Thoracic aorta (tissue), 2 donors: ENCODE data around the gene CSH1. TPM values are rescaled to one million over a fixed set of nuclear protein-coding genes. Genes with fewer than 3 reads are reported as not detected.
"Not testable (repeated sequence)": the region's sequence is repeated elsewhere in the genome, so short reads cannot be mapped to it uniquely, and the experiment has no call there.

Experiments
- ATAC-seq: fragments of 150-250 bp; one replicate; pipeline ENCODE4 v1.8.0; 2017; ENCODE audit warnings: low read depth; ENCODE audit not compliant: insufficient number of reproducible peaks, low FRiP score
- DNase-seq: peaks from one replicate; pipeline ENCODE4 v3.0.0-alpha.2; 2020; ENCODE audit warnings: low spot score
- H3K27ac ChIP-seq, 2 donors: fragments of 200-600 bp; sonication (generic); 1 replicate in 1 of 2; 2 replicates in 1 of 2; pipeline ENCODE4 v1.5.1; 2016; ENCODE audit warnings: mild to moderate bottlenecking in 2 of 2, moderate library complexity in 2 of 2
- H3K27me3 ChIP-seq: fragments of 200-600 bp; sonication (generic); replicated peaks from 2 replicates; pipeline ENCODE4 v1.6.0; 2016; ENCODE audit warnings: mild to moderate bottlenecking; ENCODE audit not compliant: insufficient read depth
- H3K36me3 ChIP-seq: fragments of 200-600 bp; sonication (generic); one replicate; pipeline ENCODE4 v1.5.1; 2016
- H3K4me1 ChIP-seq, 2 donors: fragments of 200-600 bp; sonication (generic); 1 replicate in 1 of 2; 2 replicates in 1 of 2; pipeline versions ENCODE4 v1.5.1 to v1.6.0; 2016; ENCODE audit warnings: low read depth in 2 of 2, mild to moderate bottlenecking in 1 of 2; ENCODE audit not compliant: control insufficient read depth in 1 of 2
- H3K4me3 ChIP-seq: fragments of 200-600 bp; sonication (generic); 2 replicates; pipeline ENCODE4 v1.5.1; 2016; ENCODE audit warnings: mild to moderate bottlenecking
- H3K9me3 ChIP-seq: fragments of 200-600 bp; sonication (generic); 2 replicates; pipeline ENCODE4 v1.5.1; 2016
- total RNA-seq, 2 donors: library from RNA; depleted of rRNA; stranded (reverse); fragments of >200 nt; gene quantifications; one replicate each; pipeline versions ENCODE4 v1.1.0 to v1.2.3, GENCODE V29; 2016
- TF ChIP-seq, protein P1 (sequence below): fragments of 200-600 bp; sonication (generic); IDR thresholded peaks from one replicate; pipeline ENCODE4 v1.5.1; 2019; ENCODE audit warnings: antibody characterized with exemption

CSH1 gene
- total RNA-seq, 2 donors from 2014 or later, result not detected

DNA sequence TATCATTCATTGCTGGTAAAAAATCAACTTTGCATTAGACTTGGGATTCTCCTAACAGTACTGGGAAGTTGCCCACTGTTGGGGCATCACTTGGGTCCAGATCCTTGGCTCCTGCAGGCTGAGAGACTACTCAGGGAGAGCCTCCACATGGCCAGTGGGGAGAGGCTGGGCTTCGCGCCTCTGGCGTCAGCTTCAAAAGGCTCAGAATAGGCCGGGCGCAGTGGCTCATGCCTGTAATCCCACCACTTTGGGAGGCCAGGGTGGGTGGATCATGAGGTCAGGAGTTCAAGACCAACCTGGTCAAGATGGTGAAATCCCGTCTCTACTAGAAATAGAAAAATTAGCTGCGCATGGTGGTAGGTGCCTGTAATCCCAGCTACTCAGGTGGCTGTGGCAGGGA lies 18.1 kb upstream of the CSH1 start:
- Histone ChIP-seq H3K27ac (no peak overlapping the region), H3K27me3 (no peaks in the 10 kb centered on the region), H3K4me1 (no peaks in the 10 kb centered on the region), H3K4me3 (no peak overlapping the region), H3K36me3 (no peaks in the 10 kb centered on the region), H3K9me3 (no peaks in the 10 kb centered on the region)
- DNase-seq, result no peak
- no peak for ATAC-seq
- TF ChIP-seq, protein P1, sequence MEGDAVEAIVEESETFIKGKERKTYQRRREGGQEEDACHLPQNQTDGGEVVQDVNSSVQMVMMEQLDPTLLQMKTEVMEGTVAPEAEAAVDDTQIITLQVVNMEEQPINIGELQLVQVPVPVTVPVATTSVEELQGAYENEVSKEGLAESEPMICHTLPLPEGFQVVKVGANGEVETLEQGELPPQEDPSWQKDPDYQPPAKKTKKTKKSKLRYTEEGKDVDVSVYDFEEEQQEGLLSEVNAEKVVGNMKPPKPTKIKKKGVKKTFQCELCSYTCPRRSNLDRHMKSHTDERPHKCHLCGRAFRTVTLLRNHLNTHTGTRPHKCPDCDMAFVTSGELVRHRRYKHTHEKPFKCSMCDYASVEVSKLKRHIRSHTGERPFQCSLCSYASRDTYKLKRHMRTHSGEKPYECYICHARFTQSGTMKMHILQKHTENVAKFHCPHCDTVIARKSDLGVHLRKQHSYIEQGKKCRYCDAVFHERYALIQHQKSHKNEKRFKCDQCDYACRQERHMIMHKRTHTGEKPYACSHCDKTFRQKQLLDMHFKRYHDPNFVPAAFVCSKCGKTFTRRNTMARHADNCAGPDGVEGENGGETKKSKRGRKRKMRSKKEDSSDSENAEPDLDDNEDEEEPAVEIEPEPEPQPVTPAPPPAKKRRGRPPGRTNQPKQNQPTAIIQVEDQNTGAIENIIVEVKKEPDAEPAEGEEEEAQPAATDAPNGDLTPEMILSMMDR, result no peak

GRCh38 chr17:63911657-63912100 lies 15.3 kb upstream of the CSH1 start:
- no peaks in the 10 kb centered on the region for H3K9me3 ChIP-seq
- H3K4me3 ChIP-seq, result no peak overlapping the region
- DNase-seq (no peak), ATAC-seq (no peak)
- no peak overlapping the region for H3K27ac ChIP-seq
- no peaks in the 10 kb centered on the region for H3K4me1 ChIP-seq
- TF ChIP-seq, protein P1, result peak; percentile 92
- H3K27me3 ChIP-seq, result no peaks in the 10 kb centered on the region
- no peaks in the 10 kb centered on the region for H3K36me3 ChIP-seq

- Histone ChIP-seq H3K27me3 (no peaks in the 10 kb centered on the region), H3K27ac (no peak within 1 kb of the TSS), H3K4me3 (no peak within 1 kb of the TSS), H3K9me3 (no peaks in the 10 kb centered on the region), H3K4me1 (no peaks in the 10 kb centered on the region), H3K36me3 (no peaks in the 10 kb centered on the region)
- no peak for DNase-seq
- no peak for ATAC-seq
- TF ChIP-seq, protein P1, result no peak
Measured at GRCh38 chr17:63911041-63911635, 14.8 kb upstream of the CSH1 start, which contains the start of gene CSHL1. CSHL1 (minus strand) TSS chr17:63911258; CDS start chr17:63911196, 62 bp downstream.

- H3K36me3 ChIP-seq, result no peaks in the 10 kb centered on the region
- H3K4me1 ChIP-seq, result no peaks in the 10 kb centered on the region
- no peak overlapping the region for H3K4me3 ChIP-seq
- no peak overlapping the region for H3K27ac ChIP-seq
- ATAC-seq, result no peak
- no peak for DNase-seq
- TF ChIP-seq, protein P1, result no peak
- no peaks in the 10 kb centered on the region for H3K9me3 ChIP-seq
- H3K27me3 ChIP-seq, result no peaks in the 10 kb centered on the region
Measured at GRCh38 chr17:63910096-63910495, 13.7 kb upstream of the CSH1 start.

GRCh38 chr17:63909586-63909985 lies 13.2 kb upstream of the CSH1 start:
- H3K9me3 ChIP-seq, H3K36me3 ChIP-seq, H3K4me1 ChIP-seq, H3K4me3 ChIP-seq, DNase-seq, H3K27ac ChIP-seq, H3K27me3 ChIP-seq, ATAC-seq: not testable (repeated sequence)

GRCh38 chr17:63907161-63907778 lies 10.9 kb upstream of the CSH1 start:
- not testable (repeated sequence) for H3K4me3 ChIP-seq, H3K36me3 ChIP-seq, H3K4me1 ChIP-seq, H3K9me3 ChIP-seq, H3K27ac ChIP-seq, DNase-seq, ATAC-seq, H3K27me3 ChIP-seq

- ATAC-seq, H3K4me1 ChIP-seq, DNase-seq: not testable (repeated sequence)
Measured at GRCh38 chr17:63904796-63905195, 8.4 kb upstream of the CSH1 start.

DNA sequence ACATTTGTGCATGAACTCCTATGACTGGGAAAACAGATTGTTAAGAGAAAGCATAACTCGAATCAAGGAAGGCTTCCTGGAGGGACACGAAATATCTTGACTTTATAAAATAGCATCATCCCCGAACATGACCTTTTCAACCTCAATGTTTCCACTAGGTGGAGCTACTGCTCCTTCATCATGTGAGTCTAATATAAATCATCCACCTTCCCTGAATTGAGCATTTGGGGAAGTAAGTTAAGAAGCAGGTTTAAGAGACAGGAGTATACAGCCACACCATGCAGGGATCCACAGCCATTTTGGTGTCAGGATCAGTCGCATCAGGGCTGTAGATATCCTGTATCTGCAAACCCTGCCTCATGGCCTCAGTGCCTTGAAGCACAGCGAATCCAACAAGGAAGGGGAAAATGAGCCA lies 7.4 kb upstream of the CSH1 start:
- not testable (repeated sequence) for ATAC-seq, H3K27ac ChIP-seq, H3K4me3 ChIP-seq, DNase-seq, H3K27me3 ChIP-seq, H3K4me1 ChIP-seq, H3K36me3 ChIP-seq, H3K9me3 ChIP-seq

More at GRCh38 chr17:63904796-63905195, 8.4 kb upstream of the CSH1 start:
- H3K36me3 ChIP-seq, H3K27ac ChIP-seq, H3K27me3 ChIP-seq, H3K9me3 ChIP-seq, H3K4me3 ChIP-seq: not testable (repeated sequence)

- not testable (repeated sequence) for H3K4me1 ChIP-seq, ATAC-seq, H3K27me3 ChIP-seq, DNase-seq, H3K4me3 ChIP-seq, H3K27ac ChIP-seq, H3K36me3 ChIP-seq, H3K9me3 ChIP-seq
Measured at GRCh38 chr17:63901971-63902370, 5.6 kb upstream of the CSH1 start.
